GM19043 (cell line): ENCODE data around the gene UBE2V1.
"Not testable (repeated sequence)": the region's sequence is repeated elsewhere in the genome, so short reads cannot be mapped to it uniquely, and the experiment has no call there.

Experiments used
- ATAC-seq: cut with Tn5 transposase; IDR thresholded peaks from one replicate; pipeline ENCODE4 v1.9.1; 2021; ENCODE audit warnings: low read depth; ENCODE audit not compliant: unreplicated experiment

The UBE2V1 gene

GRCh38 chr20:50112512-50113419 lies at the start of gene UBE2V1:
Gene UBE2V1 (minus strand): TSS chr20:50113150. CDS start chr20:50113128, 22 bp downstream.
- ATAC-seq = no peak

DNA sequence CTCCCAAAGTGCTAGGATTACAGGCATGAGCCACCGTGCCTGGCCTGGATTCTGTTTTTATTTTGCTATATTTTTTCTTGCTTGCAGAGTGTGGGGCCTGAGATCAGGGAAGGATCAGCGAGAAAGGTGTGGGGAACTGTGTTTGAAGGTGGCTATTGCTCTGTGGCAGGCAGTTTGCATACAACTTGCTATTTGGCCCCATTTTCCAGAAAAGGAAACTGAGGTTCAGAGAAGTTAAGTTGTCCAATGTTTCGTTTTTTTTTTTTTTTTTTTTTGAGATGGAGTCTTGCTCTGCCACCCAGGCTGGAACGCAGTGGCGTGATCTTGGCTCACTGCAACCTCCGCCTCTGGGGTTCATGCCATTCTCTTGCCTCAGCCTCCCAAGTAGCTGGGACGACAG lies 48.5 kb upstream of the UBE2V1 start:
- ATAC-seq = not testable (repeated sequence)

DNA sequence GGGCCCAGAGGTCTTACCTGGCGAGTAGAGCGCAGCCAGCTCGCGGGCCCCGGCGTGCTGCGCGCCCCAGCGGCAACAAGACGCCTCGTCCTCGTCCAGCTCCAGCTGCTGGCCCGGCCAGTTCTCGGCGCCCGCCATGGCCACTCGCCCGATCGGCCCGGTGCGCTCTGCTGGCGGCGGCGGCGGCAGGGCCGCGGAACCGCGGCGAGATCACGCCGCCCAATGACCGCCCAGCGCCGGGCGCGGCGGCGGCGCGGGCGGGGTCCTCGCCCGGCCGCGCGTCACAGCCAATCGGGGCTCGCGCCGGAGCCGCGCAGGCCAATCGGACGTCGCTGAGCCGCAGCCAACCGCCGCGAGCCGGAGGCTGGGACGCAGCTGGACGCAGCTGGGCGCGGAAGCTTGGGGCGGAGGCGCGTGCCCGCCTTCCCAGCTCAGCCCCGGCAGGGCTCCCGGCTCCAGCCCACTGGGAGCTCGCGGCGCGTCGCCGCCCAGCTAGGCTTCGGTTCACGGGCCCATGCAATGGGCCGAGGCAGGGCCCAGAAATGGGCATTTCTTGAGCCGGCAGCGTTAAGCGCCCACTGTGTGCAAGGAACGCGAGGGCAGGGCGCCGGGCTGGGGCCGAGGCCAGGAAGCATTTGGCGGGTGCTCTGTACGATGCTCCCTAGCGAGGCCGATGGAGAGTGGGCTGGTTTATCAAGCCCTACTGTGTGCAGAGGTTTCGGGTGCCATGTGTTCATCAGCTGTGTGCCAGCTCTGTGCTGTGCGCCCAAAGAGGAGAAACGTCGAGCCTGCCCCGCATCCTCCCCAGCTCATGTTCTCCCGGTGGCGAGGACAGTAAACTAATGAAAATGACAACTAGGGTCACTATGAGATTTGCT lies 40.8 kb upstream of the UBE2V1 start, which contains the start of gene PEDS1:
Gene PEDS1, minus strand, starts transcription at position 224 of the 878 bp plus-strand sequence. Its CDS starts 86 bp downstream, at position 138.
- ATAC-seq = peak; percentile 96

GRCh38 chr20:50153153-50153499 lies 40.2 kb upstream of the UBE2V1 start:
- ATAC-seq = no peak

- no peak for ATAC-seq
Observed at GRCh38 chr20:50152394-50153152, 39.6 kb upstream of the UBE2V1 start.

DNA sequence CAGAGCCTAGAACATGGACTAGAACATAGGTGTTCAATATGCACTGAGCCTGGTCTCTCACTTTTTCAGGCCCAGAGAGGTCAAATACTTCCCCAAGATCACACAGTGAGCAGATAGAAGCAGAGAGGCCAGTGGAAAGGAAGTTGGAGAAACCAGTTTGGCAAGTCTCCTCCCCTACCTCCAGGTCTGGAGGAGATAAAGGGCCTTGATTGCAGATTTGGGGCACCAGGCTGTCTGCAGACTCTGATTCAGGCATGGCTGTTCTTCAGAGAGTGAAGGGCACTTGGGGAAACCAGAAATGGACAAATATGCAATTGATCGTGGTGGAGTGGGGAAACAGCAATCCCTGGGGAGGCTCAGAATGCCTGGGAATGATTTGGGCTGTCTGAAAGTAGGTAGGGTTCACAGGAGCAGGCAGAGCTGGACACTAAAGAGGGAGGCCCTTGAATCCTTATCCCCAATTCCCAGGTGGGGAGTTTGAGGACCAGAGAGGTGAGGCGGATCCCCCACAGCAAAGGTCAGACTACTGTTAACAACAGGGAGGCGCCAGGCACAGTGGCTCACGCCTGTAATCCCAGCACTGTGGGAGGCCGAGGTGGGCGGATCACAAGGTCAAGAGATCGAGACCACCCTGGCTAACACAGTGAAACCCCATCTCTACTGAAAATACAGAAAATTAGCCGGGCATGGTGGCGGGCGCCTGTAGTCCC lies 38.2 kb upstream of the UBE2V1 start:
- no peak for ATAC-seq

DNA sequence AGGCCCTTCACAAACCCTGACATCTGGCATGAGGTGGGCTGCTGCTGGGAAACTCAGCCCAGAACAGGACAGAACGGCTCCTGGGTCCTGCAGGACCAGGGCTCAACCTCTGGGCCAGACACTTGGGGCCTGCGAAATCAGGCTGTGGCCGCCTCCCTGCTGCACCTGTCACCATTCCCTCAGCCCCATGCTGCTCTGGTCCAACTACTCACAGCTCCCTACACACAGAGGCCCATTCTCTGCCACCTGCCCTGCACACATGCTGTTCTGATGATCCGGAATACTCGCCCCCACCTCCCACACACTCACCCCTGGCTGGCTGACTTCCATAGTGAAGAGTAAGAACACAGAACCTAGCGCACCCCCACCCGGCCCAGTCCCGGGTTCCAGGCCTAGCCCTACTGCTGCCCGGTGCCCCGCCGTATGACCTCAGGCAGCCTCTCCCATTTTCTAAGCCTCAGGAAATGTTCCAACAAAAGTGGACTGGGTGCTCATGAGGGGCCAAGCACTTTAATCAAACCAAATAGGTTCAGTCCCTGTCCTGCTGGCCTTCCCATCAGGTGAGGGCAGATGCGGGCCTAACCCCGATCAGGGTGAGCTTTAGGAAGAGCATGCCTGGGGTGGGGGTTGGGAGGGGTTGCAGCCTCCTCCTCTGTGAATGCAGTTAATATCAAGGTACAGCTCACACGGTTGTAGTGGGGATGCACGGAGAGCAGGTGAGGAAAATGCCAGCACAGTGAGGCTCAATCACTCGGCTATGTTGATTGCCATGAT lies 36.7 kb upstream of the UBE2V1 start:
- ATAC-seq = no peak

DNA sequence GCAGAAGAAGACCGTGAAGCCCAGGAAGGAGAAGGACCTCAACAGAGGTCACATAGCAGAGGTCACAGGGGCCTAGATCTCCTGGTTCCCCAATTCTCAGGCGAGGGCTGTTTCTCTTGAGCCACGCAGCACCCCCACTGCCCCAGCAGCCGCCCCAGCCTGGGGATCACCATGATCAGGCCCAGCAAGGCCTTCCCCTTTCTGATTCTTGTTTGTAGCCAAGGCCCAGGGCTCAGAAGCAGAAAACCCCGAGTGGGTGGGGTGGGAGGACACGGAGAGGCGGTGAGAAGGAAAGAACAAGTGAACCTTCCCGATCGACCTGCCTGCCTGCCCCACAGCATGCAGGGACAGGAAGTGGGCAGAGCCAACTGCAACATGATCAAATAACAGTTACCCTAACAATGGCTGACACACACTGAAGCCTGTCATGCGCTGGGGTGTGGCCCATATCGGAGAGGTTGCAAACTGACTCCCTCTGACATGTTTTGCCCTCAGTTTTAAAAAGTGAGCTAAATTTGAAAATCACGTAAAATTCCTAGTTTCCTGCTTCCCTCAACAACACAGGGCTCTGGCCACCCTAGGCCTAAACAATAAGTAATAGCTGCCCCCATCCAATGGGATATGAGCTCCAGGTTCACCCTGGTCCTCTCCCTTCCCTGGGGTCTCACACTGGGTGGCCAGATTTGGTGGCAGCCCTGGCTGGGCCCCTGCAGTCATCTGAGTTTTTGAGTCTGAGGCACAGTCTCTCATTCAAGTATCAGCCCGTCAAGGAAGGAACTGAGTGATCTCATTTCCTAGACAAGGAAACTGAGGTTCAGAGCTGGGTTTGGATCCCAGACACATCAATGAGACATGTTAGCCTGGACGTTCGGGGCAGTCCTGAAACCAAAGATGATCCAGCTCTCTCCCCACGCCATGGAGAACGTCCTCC lies 34.0 kb upstream of the UBE2V1 start:
- peak; percentile 68 for ATAC-seq

DNA sequence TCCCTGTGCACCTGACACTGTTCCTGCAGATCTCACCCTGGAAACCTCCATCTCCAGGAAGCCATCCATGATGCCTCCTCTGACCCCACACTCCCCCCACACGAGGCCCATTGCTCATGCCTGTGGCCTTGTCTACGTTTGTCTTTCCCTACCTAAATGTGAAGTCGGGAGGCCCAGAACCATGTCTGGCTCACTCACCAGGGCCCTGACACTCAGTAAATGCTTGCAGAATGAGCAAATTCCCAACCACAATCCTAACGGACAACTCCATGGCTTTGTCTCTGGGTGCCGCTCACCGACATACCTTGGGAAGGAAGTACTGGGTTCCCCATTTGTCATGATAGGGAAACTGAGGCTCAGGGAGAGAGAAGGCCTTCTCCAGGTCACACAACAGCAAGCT lies 33.3 kb upstream of the UBE2V1 start:
- ATAC-seq = no peak

DNA sequence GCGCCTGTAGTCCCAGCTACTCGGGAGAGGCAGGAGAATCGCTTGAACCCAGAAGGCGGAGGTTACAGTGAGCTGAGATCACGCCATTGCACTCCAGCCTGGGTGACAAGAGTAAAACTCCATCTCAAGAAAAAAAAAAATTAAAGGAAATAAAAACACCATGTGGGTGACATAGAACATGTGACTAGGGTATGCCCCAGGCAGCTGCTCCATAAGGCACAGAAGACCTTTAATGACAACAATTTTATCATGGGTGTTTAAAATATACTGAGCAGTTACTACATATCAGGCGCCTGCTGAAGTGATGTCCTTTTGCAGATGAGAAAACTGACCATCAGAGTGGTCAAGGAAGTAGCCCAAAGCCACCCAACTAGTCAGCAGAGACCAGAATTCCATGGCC lies 32.6 kb upstream of the UBE2V1 start:
- no peak for ATAC-seq

DNA sequence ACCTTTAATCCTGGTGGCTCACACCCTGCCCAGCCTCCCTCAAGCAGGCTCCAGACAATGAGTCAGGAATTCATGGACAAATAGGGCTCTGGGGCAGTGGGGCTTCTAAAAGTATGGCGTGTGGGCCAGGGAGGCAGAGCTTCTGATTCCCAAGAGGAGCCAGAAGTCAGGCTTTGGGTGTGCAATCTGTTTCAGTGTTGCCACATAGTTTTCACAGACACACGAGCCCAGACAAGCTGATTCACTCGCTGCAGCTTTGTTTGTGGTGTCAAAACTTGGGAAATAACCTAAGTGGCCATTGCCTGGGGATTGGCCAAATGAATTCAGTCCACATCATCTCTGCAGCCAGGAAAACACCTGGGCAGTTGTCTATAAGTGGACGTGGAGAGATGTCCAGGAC lies 31.4 kb upstream of the UBE2V1 start:
- no peak for ATAC-seq

- no peak for ATAC-seq
Observed at GRCh38 chr20:50142812-50143211, 29.9 kb upstream of the UBE2V1 start.

- no peak for ATAC-seq
Observed at GRCh38 chr20:50141811-50142561, 29.0 kb upstream of the UBE2V1 start.

DNA sequence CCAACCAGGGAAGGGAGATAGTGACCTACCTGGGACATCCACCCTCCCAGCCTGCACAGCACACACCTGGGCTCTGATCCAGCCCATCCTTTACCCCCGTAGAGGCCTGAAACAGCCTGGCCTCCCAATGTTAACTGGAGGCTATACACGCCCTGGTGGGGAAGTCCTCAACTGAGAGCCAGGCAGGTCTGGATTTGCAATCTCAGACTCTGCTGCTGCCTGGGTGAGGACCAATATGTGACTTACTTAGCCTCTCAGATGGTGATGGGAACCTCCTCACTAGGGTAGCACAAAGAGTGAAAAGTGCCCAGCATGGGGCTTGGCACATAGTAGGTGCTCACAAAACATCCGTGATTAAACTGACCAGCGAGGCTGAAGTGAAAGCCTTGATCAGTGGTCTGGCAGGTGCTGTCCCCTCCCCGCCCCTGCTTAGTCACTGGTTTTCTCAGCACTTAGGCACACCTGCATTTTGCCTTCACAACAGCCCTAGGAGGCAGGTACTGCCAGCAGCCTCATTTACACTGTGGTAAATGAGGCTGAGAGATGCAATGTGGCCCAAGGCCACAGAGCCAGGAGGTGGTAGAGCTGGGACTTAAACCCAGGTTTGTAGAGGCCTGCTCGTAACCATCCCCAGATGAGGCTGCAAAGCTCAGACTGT lies 28.2 kb upstream of the UBE2V1 start:
- ATAC-seq = no peak

DNA sequence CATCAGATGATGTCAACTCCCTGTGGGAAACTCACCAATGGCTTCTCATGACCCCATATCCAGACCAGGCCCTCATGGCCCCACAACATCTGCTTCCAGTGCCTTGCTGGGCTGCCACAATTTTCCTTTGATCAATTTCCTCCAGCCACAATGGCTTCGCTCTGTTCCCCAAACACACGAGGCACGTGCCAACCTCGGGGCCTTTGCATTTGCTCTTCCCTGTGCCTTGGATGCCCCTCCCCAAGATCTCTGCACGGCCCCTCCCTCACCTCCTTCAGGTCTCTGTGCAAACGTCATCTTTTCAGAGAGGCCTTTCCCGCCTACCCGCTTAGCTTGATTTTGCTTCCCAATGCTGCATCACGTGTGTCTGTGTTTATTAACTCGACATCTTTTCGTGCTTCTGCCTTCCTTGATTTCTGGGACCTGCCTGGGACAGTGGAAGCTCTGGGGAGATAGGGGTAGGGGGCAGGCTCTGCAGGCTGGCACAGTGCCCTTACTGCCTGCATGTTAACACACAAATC lies 27.4 kb upstream of the UBE2V1 start:
- ATAC-seq = no peak

GRCh38 chr20:50138479-50139393 lies 25.8 kb upstream of the UBE2V1 start:
- ATAC-seq = no peak
